GM18951 (cell line): Measurements from ENCODE around the gene GFM1.

Experiments used
- POLR2A ChIP-seq: IDR thresholded peaks from 4 replicates; pipeline ENCODE4 v1.6.1; 2011; ENCODE audit warnings: mild to moderate bottlenecking; ENCODE audit not compliant: insufficient read length, insufficient read depth; ENCODE audit errors: extremely low read depth
- in situ Hi-C: fragments of 300-500 bp; cut with MboI; formaldehyde crosslinking; loops from one replicate; pipeline ENCODE4 v1.12.0; 2022; ENCODE audit warnings: low sequenced_read_pairs, mixed read lengths, inconsistent platforms; ENCODE audit not compliant: unreplicated experiment

Gene GFM1

GRCh38 chr3:158725348-158726011, 81.2 kb downstream of the GFM1 start:
- in situ Hi-C loops = no loop called here
- no peak for TF ChIP-seq POLR2A

DNA sequence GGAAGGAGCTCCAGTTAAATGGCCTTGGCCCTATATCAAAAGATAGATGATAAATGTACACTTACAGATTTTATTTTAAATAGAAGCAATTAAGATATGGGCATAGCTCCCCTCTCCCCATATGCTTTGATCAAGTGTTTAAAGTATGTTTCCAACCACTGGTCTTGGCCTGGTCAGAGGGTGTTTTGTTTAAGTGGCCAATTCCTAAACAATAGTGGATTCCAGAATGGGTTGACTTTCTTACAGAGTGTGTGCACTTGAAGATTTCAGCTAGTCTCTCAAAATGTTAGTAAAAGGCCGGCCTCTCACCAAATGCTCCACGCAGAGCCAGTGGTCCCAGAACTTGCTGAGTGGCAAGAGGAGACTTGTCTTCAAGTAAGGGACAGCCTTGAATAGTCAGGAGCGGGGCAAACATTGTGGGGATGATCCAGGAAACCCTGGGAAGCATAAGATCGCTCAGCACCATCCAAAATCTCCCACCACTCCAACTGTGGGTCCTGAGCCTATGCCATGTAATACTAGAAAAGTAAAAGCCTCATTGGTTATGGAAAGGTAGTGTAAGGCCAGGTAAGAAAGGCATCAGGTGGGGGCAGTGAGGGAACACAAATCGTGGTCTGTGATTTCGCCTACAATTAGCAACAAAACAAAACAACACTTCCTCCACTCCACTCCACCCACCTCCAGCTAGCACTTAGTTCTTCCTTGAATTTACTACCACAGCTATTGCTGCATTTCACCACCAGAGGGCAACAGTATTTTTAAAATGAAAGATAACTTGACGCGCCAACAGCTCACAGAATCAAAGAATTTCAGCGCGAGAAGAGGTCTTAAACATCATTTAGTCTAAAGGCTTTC, 83.1 kb downstream of the GFM1 start:
- no peak for TF ChIP-seq POLR2A
- in situ Hi-C loops = no loop called here

DNA sequence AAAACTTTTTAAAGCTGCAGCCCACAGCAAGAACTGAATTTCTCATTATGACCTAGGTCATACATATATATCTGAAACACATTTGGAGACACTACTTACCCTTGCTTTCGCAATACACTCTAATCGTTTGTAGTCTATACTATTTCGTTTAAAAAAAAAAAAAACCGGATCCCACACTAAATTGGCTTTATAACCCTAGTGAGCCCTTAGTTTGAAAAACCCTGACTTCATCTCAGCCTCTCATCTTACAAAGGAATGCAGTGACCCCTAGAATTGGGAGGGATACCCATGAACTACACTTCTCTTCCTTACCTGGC, 83.7 kb downstream of the GFM1 start:
- no peak for TF ChIP-seq POLR2A
- in situ Hi-C loops = no loop called here

DNA sequence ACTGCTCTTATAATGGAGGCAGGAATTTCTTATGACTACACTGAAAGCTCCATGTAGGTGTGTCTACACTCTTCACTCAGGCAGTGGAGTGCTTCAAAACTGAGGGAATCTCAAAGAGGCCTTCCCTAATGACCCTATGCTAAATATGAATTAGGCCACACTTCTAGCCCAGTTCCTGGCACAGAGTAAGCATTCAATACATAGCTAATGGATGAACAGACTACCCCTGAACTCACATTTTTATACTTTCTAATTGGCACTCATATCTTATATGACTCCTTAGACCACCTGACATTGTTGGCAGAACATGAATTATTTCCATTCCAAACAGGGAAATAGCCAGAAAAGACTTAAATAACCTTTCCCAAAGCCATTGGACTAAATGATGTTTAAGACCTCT, 84.5 kb downstream of the GFM1 start:
- in situ Hi-C loops = no loop called here
- no peak for TF ChIP-seq POLR2A

GRCh38 chr3:158731486-158731885, 87.2 kb downstream of the GFM1 start:
- no peak for TF ChIP-seq POLR2A
- in situ Hi-C loops = no loop called here

- no peak for TF ChIP-seq POLR2A
- in situ Hi-C loops = no loop called here
Observed at GRCh38 chr3:158731938-158732855, 87.9 kb downstream of the GFM1 start, which contains the start of gene RARRES1. Gene RARRES1, minus strand, starts transcription at chr3:158732457. Its CDS starts 42 bp downstream, at chr3:158732415.

GRCh38 chr3:158732856-158733200, 88.5 kb downstream of the GFM1 start:
- TF ChIP-seq POLR2A = no peak
- in situ Hi-C loops = no loop called here

- in situ Hi-C loops = no loop called here
- TF ChIP-seq POLR2A = no peak
Observed at GRCh38 chr3:158733656-158734055, 89.3 kb downstream of the GFM1 start.

DNA sequence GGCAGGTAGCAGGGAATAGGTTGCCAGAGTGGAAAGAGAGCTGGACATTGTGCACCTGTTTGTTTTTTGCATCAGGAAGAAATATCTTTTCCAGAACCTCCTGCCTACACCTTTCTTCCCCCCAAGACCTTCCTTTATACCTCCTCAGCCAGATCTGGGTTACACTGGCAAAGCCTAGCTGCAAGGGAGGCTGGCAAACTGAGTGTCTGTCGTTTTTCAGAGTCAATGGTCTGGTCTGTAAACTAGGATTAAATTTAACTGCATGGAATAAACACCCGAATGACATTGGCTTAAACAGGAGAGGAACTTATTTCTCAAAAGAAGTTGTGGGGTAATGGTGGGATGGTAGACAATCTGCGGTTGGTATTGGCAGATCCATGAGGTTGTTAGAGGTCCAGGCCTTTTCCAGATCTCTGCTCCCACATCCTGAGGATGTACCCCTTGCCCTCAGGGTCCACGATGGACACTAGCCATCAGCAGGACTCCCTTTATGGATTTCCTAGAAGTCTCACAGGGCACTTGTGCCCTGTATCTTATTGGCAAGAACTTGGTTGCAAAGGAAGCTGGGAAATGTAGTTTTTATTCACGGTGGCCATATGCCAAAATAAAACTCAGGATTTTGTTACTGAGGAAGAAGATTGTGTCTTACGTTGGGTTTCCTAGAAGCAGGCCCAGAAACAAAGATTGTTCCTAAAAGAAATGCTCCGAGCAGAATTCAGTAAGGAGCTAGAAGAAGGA, 91.1 kb downstream of the GFM1 start:
- no peak for TF ChIP-seq POLR2A
- in situ Hi-C loops = no loop called here

- TF ChIP-seq POLR2A = no peak
- in situ Hi-C loops = no loop called here
Observed at GRCh38 chr3:158737410-158737809, 93.1 kb downstream of the GFM1 start.

GRCh38 chr3:158737976-158738615, 93.8 kb downstream of the GFM1 start:
- no peak for TF ChIP-seq POLR2A
- in situ Hi-C loops = no loop called here

DNA sequence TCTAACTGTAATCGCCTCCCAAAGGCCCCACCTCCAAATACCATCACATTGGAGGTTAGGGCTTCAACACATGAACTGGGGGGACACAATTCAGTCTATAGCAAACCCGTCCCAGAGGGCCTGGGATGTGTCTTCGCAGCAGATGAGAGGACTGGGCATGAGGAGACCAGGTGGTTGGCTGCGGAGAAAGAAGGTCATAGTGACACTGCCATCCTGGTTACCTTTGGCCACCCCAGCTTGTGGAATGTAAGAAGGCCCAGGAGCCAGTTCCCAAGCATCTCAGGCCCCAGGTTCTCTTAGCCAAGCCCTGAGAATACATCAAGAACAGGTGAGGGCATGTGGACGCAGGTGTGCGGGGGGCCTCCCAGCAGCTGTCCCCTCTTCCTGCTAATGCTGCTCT, 94.3 kb downstream of the GFM1 start:
- no peak for TF ChIP-seq POLR2A
- in situ Hi-C loops = no loop called here
